Right atrium auricular region (tissue), 2 donors: Measurements from ENCODE around the gene ABCC4. TPM values are rescaled to one million over a fixed set of nuclear protein-coding genes. Genes with fewer than 3 reads are reported as not detected.
"Not testable (repeated sequence)": the region's sequence is repeated elsewhere in the genome, so short reads cannot be mapped to it uniquely, and the experiment has no call there.

Experiments used
- DNase-seq: peaks from one replicate; pipeline ENCODE4 v3.0.0-alpha.2; 2019; ENCODE audit warnings: low spot score
- H3K27ac ChIP-seq, 2 donors: fragments of 200-600 bp; sonication (generic); 1 replicate in 1 of 2; 2 replicates in 1 of 2; pipeline ENCODE4 v1.5.1; 2016 to 2019
- H3K27me3 ChIP-seq, 2 donors: fragments of 200-600 bp; sonication (generic); one replicate each; pipeline versions ENCODE4 v1.5.1 to v1.6.0; 2017 to 2019
- H3K36me3 ChIP-seq: fragments of 200-600 bp; sonication (generic); one replicate; pipeline ENCODE4 v1.5.1; 2016
- H3K4me1 ChIP-seq, 2 donors: fragments of 200-600 bp; sonication (generic); one replicate each; pipeline versions ENCODE4 v1.5.1 to v1.6.0; 2017 to 2019
- H3K4me3 ChIP-seq, 2 donors: fragments of 200-600 bp; sonication (generic); 1 replicate in 1 of 2; 2 replicates in 1 of 2; pipeline ENCODE4 v1.5.1; 2017 to 2019; ENCODE audit warnings: mild to moderate bottlenecking in 1 of 2, moderate library complexity in 1 of 2
- H3K9me3 ChIP-seq, 2 donors: fragments of 200-600 bp; sonication (generic); one replicate each; pipeline ENCODE4 v1.5.1; 2019
- total RNA-seq, 2 donors: library from RNA; depleted of rRNA; stranded (reverse); fragments of >200 nt; gene quantifications; one replicate each; pipeline ENCODE4 v1.1.0, GENCODE V29; 2016
- TF ChIP-seq, protein P1 (sequence below), 2 donors: fragments of 200-600 bp; sonication (generic); IDR thresholded peaks; one replicate each; pipeline ENCODE4 v1.5.1; 2019; ENCODE audit warnings: antibody characterized with exemption in 2 of 2

Gene ABCC4
- total RNA-seq, 2 donors from 2014 or later, result 3.0 to 4.2 TPM

DNA sequence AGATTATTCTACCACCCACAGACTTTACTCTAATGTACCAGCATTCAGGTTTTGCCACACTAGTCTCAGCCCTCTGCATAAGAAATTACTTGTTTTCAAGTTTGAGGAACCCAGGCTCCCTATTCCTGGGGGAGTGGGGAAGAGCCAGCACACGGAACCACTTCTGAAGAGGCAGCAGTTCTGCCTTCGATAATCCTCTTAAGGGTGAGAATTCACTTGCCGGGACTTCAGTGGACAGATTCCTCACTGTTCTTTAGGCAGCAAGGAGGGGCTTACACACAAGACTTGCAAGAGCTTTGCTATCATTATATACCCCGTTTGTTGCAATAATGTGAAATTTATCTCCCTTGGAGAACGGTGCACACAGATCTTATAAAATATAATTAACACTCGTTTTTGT is 133.1 kb downstream of the ABCC4 start:
- no peak for DNase-seq
- Histone ChIP-seq H3K27me3 (no peaks in the 10 kb centered on the region), H3K4me1 (no peaks in the 10 kb centered on the region), H3K4me3 (no peak overlapping the region), H3K27ac (no peak overlapping the region), H3K36me3 (no peaks in the 10 kb centered on the region), H3K9me3 (no peaks in the 10 kb centered on the region)
- TF ChIP-seq, protein P1, sequence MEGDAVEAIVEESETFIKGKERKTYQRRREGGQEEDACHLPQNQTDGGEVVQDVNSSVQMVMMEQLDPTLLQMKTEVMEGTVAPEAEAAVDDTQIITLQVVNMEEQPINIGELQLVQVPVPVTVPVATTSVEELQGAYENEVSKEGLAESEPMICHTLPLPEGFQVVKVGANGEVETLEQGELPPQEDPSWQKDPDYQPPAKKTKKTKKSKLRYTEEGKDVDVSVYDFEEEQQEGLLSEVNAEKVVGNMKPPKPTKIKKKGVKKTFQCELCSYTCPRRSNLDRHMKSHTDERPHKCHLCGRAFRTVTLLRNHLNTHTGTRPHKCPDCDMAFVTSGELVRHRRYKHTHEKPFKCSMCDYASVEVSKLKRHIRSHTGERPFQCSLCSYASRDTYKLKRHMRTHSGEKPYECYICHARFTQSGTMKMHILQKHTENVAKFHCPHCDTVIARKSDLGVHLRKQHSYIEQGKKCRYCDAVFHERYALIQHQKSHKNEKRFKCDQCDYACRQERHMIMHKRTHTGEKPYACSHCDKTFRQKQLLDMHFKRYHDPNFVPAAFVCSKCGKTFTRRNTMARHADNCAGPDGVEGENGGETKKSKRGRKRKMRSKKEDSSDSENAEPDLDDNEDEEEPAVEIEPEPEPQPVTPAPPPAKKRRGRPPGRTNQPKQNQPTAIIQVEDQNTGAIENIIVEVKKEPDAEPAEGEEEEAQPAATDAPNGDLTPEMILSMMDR (IDR thresholded peaks at IDR 0.05), result no peak

DNA sequence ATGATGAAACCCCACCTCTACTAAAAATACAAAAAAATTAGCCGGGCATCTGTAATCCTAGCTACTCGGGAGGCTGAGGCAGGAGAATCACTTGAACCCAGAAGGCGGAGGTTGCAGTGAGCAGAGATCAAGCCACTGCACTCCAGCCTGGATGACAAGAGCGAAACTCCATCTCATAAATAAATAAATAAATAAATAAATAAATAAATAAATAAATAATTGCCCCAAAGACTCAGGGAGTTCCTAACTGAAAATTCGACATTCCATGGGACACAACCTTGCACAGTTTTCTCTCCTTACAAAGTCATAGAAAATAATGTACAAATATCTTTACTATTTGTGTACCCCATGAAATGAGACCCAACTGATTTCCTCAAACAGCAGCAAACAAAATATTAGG is 134.2 kb downstream of the ABCC4 start:
- not testable (repeated sequence) for H3K4me1 ChIP-seq, H3K27me3 ChIP-seq, H3K4me3 ChIP-seq, DNase-seq, H3K9me3 ChIP-seq, H3K27ac ChIP-seq, H3K36me3 ChIP-seq

DNA sequence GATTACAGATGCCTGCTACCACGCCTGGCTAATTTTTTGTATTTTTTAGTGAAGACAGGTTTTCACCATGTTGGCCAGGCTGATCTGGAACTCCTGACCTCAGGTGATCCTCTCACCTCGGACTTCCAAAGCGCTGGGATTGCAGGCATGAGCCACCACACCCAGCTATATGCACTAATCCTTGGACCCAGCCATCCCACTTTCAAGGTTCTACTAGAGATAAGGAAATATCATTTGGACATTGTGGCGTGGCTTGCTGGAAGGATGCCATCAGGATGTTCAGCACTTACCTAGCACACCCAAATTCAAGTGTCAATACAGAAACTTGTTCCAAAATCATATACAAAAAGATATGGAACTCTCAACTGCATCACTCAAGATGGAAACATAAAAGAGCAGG is 136.4 kb downstream of the ABCC4 start:
- no peak overlapping the region for H3K27ac ChIP-seq
- no peak for DNase-seq
- TF ChIP-seq, protein P1 (IDR thresholded peaks at IDR 0.05), result no peak
- no peaks in the 10 kb centered on the region for H3K9me3 ChIP-seq
- no peak overlapping the region for H3K4me3 ChIP-seq
- no peaks in the 10 kb centered on the region for H3K4me1 ChIP-seq
- no peaks in the 10 kb centered on the region for H3K36me3 ChIP-seq
- H3K27me3 ChIP-seq, result no peaks in the 10 kb centered on the region

DNA sequence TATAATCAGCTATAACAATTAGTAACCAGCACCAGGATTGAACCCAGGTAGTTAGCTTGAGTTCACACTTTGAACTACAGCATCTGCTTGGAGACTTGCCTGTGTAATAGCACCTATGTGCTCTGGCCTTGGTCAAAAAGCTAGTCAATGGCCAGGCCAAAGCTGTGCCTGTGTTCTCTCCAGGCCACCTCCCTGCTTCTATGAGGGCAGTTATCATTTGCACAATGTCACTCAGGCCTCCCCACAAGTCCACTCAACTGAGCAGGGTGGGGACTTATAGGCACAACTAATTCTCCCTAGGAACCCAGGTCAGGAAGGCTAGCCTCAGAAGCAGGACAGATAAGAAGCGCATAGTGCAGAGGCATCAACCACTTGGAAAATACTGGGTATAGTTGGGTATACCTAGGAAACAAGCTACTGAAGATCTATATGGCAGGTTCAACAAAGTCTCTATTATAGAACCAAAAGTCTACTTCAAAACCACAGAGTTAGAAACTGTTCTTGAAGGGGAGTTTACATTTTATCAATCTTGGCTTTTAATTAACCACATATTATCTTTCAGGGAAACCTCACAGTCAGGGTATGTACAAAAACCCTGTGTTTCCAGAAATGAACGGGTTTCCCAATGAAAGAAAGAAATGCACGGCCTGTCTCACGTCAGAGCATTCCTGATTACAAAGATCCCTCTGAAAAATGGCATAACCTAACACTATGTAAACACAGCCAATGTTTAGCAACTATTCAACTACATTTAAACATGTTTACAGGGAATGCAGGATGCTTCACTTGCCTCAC is 140.9 kb downstream of the ABCC4 start:
- H3K36me3 ChIP-seq, result no peaks in the 10 kb centered on the region
- no peaks in the 10 kb centered on the region for H3K9me3 ChIP-seq
- H3K4me1 ChIP-seq, result no peaks in the 10 kb centered on the region
- no peak overlapping the region for H3K4me3 ChIP-seq
- no peaks in the 10 kb centered on the region for H3K27me3 ChIP-seq
- TF ChIP-seq, protein P1 (IDR thresholded peaks at IDR 0.05), result no peak
- H3K27ac ChIP-seq, result no peak overlapping the region
- DNase-seq, result no peak

DNA sequence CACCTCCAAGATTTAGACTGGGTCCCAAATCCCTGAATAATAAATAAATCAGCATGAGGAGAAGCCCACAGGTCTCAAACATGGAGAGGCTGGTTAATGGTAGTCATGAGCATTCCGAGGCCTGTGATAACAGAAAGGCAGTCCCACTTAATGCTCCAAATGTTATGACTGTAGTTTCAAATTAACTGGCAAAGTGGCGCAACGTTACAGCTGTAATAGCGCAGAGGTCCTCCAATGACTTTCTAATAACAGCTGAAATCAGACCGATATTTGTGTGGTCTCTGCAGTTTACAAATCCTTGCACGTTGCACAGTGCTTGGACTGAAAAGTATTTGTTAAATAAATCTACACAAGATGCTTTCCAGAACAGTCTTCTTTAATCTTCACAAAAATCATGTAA is 141.8 kb downstream of the ABCC4 start:
- H3K36me3 ChIP-seq, result no peaks in the 10 kb centered on the region

DNA sequence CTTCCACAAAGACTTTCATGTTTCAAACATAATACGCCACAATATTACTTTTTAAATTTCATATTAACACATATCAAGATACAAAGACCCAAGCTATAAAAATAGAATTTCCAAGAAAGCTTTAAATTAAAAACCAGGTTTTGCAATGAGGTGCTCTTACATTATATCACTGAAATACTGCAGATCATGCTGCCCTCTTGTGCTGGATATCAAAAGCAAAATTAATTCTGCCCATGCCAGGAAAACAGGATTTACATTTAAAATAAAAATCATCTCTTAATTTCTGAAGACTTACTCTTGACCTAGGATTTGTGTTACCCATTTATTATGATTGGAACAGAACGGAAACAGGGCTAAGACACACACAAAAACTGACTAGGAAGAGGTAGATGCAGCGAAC is 145.0 kb downstream of the ABCC4 start:
- TF ChIP-seq, protein P1 (IDR thresholded peaks at IDR 0.05), result peak in 1 of 2 donors; percentile 29
- Histone ChIP-seq H3K9me3 (no peaks in the 10 kb centered on the region), H3K4me1 (peaks cover 0 to 4% of the 10 kb centered on the region in 2 donors), H3K36me3 (no peaks in the 10 kb centered on the region), H3K27ac (no peak overlapping the region), H3K27me3 (no peaks in the 10 kb centered on the region), H3K4me3 (no peak overlapping the region)
- no peak for DNase-seq

More for the DNA sequence above, 141.8 kb downstream of the ABCC4 start:
- Histone ChIP-seq H3K4me3 (no peak overlapping the region), H3K4me1 (peaks cover 0 to 1% of the 10 kb centered on the region in 2 donors), H3K27me3 (no peaks in the 10 kb centered on the region), H3K9me3 (no peaks in the 10 kb centered on the region), H3K27ac (no peak overlapping the region)
- TF ChIP-seq, protein P1 (IDR thresholded peaks at IDR 0.05), result no peak
- no peak for DNase-seq
